Retina (tissue), 1 donor: Measurements from ENCODE around the gene NGEF.
"Not testable (repeated sequence)": the region's sequence is repeated elsewhere in the genome, so short reads cannot be mapped to it uniquely, and the experiment has no call there.

Experiments
- DNase-seq: peaks from one replicate; pipeline ENCODE4 v3.0.0-alpha.2; 2016

NGEF gene

DNA sequence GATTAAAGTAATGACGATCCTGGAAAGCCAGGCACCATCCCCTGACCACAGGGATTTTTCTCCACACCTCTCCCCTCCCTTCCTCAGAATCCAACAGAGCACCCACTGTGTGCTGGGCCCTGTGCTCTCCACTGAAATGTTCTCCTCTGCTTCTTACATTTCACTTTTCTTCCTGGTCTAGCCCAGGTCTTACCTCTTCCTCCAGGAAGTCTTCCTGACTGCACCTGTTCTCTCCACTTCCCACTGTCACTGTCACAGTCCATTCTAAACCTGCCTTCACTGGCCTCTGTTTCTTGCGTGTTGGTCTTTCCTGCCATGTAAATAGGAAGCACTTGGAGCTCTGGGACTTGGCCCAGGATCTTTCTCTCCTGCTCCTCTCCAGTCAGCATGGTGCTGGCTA, 7.4 kb upstream of the NGEF start:
- no peak for DNase-seq

DNA sequence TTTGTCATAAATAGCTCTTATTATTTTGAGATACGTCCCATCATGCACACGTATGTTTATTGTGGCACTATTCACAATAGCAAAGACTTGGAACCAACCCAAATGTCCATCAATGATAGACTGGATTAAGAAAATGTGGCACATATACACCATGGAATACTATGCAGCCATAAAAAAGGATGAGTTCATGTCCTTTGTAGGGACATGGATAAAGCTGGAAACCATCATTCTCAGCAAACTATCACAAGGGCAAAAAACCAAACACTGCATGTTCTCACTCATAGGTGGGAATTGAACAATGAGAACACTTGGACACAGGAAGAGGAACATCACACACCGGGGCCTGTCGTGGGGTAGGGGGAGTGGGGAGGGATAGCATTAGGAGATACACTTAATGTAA, 6.6 kb upstream of the NGEF start:
- not testable (repeated sequence) for DNase-seq

DNA sequence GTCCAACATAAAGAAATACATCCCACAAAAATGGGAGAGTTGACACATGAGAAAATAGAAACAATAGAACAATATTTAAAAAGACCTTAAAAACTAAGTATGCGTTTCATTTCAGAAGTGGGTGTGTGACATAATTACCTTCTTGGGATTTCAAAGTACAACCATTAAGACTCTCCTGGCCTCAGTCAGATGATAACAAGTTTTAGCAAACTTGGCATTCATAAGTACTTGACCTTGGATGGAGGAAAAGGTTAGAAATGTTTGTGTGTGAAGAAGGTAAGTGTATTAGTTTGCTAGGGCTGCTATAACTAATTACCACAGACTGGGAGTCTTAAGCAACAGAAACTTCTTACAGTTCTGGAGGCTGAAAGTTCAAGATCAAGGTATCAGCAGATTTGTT, 4.9 kb upstream of the NGEF start:
- DNase-seq: no peak

DNA sequence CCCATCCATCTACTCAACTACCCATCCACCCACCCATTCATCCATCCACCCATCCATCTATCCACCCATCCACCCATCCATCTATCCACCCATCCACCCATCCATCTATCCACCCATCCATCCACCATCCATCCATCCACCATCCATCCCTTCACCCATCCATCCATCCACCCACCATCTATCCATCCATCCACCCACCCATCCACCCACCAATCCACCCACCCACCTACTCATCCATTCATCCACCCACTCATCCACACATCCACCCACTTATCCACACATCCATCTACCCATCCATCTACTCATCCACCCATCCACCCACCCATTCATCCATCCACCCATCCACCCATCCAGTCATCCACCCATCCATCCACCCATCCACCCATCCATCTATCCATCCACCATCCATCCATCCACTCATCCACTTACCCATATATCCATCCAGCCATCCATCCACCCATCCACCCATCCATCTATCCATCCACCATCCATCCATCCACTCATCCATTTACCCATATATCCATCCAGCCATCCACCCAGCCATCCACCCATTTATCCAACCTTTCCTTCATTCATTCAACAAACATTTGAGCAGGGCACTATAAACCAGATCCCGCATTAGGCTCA, 2.1 kb upstream of the NGEF start:
- no peak for DNase-seq

DNA sequence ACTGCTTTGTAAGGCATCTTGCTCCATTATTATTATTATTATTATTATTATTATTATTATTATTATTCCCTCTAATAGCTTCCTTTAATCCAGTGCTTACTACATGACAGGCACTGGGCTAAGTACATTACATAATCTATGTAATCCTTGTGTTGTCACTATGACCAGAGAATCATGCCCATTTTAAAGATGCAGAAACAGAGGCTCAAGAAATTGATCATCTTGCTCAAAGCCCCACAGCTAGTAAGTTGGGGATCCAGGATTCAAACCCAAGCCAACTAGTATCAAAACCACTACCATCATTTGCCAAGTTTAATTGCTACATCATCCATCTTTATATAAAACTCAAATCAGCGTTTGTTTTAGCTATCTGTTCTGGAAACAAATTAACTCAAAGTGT, 594 bp upstream of the NGEF start:
- no peak for DNase-seq

DNA sequence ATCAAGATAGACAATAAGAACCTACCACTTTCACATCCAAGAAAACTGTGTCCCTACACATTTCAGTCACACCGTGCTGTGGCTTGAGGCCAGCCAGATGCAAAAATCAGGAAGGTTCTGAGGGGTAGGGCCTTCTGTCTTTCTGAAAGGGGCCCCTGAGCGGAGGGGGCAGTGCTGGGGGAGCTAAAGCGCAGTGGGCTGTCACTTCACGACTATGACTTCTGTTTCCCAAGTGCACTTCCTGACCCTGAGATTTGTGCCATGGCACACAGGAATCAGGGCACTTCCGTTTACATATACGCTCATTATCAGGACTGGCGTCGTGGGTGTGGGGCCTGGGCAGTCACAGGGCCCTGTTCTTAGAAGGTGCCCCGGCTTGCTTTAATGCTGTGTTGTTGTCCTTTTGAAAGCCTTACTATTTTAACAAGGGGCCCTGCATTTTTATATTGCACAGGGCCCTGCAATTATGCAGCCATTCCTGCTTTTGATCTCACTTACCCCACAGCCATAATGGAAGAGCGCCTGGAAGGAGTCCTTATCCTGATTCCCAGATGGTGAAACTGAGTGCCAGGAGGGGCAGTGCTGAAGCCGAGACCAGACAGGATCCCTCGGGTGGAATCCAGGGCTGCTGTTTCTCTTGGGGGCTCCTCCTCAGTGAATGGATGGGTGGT, 620 bp downstream of the NGEF start:
- DNase-seq: no peak

DNA sequence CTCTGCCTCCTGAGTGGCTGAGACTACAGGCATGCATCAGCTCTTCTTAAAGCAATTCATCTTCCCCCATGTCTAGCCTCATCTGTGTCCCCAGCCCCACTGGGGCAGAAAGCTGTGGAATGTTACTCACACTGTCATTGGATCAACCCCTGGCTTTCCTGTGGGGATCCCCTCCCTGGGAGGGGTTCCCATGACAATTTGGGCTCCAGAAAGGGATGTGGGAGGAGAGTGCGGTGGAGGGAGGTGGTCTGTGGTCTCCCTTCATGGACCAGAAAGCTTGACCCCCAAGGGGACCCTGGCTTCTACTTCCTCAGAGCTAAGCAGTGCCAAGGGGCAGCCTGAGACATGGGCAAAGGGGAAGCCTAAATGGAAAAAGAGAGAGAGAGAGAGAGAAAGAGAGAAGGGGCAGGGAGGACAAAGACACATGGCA, 1.3 kb downstream of the NGEF start:
- no peak for DNase-seq

DNA sequence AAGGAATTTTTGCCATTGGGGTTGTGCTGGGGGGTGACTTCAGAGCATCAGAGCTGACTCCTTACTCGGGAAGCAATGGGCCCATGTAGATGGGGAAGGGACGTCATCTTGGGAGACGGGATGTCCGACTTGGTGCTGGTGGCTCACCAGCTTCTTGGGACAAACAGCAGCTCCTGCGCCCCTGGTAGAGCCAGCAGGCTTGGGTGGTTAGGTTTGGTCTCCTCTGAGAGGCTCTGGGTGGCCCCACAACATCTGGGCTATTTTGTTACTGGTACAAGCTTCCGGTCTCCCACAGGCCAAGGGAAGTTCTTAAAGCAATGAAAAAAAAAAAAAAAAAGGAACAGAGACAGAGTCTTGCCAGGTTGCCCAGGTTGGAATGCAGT, 1.8 kb downstream of the NGEF start:
- no peak for DNase-seq

DNA sequence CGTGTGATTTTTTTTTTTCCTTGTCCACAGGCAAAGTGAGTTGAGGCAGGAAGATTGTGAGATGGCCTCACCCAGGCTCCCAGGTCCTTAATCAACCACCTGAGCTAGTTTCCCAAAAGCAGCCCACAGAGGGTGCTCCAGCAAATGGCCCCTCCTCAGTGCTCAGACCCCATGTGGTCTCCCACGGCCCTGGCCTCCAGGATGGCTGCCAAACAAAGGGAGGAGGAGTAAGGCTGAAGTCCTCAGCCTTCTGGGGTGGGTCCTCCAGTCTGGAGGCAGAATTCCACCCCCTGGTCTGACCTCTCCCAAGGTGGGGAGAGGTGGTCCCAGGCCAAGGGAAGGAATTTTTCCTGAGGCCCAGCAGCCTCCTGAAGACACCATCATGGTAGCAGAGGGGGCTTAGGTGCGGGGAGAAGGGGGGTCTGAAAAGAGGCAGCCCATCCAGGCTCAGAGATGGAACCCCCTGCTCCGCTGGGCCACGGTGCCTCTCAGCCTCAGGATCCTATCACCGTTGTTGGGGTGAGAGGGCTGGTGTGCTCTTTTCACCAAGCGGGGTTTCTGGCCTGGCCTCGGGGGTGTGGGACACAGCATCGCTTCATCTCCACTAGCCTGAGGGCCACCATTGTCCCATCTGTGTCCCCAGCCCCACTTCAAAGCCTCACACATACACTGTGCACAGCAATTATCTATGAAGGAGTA, 2.3 kb downstream of the NGEF start:
- no peak for DNase-seq

DNA sequence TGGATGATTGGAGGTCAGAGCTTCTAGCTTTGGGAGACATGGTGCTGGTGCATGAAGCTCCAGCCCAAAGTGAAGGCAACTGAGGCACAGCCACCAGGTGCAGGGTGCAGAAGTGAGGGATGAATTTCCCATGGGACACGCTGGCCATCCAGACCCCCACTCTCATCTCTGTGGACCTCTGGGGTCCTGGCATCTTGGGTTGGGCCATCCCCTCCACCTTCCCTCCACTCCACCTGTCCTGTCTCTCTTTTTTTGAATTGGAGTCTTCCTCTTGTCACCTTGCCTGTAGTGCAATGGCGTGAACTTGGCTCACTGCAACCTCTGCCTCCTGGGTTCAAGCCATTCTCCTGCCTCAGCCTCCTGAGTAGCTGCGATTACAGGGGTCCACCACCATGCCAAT, 3.4 kb downstream of the NGEF start:
- no peak for DNase-seq

DNA sequence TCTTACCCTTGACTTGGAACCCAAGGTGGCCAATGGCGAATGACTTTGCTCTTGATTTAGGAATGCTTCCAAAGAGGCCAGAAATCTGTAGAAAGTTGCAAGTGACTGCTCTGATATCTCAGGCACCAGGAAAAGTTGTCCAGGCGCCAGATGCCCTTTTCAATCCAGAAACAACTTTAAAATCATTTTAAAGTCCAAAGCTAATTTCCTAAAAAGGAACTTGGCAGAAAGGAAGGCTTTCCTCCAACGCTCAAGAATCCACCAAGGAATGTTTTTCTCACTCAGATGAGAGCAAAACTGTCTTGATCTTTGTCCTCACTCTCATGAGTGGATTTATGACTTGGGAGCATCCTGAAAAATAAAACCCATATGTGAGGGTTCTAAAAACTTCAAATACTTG, 5.3 kb downstream of the NGEF start:
- no peak for DNase-seq

DNA sequence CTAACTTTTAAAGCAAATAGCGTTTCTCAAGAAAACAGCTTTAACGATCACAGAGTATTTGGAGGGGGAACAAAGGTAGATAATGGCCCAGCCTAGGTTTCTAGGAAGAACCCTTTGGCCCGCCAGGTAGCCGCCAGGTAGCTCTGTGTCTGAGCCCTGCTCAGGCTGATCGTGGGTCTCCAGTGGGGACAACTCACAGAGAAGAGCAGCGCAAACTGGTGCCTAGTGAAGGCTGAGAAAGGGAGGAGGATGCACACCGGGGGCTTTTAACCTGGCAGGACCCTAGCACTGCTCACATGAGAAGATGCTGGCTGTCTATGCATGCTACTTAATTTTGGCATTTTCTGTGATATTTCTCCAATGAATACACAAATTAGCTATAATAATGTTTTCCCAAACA, 5.8 kb downstream of the NGEF start:
- no peak for DNase-seq

DNA sequence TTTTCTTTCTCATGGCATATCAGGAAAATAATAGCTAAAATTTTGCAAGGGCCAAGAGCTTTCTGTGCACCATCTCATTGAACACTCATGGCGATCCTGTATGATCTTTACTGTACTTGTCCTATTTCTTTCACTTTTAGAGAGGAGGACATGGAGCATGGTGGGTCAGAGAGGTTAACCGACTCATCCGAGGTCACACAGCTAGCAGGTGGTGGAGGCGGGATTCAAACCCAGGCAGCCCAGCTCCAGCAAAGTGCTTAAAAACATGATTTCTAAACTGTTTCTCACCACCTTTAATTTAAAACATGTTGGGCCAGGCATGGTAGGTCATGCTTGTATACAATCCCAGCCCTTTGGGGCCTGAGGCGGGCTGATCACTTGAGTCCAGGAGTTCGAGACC, 6.4 kb downstream of the NGEF start:
- no peak for DNase-seq

DNA sequence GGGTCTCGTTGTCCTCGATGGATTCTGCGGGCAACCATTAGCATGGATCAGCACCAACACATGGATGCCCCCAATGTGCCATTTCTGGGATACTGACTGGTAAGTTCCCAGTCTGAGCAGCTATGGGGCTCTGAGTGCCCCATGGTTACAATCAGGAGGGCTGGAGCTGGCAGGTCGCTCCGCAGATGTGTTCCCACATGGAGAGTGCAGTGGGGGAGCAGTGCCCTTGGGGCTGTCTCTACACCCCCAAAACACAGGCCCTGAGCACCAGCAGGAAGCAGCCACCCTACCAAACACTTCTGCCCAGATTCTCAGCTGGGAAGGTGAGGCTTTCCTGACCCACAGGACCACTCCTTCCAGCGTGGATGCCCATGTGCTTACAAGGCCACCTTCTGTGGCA, 8.0 kb downstream of the NGEF start:
- no peak for DNase-seq

DNA sequence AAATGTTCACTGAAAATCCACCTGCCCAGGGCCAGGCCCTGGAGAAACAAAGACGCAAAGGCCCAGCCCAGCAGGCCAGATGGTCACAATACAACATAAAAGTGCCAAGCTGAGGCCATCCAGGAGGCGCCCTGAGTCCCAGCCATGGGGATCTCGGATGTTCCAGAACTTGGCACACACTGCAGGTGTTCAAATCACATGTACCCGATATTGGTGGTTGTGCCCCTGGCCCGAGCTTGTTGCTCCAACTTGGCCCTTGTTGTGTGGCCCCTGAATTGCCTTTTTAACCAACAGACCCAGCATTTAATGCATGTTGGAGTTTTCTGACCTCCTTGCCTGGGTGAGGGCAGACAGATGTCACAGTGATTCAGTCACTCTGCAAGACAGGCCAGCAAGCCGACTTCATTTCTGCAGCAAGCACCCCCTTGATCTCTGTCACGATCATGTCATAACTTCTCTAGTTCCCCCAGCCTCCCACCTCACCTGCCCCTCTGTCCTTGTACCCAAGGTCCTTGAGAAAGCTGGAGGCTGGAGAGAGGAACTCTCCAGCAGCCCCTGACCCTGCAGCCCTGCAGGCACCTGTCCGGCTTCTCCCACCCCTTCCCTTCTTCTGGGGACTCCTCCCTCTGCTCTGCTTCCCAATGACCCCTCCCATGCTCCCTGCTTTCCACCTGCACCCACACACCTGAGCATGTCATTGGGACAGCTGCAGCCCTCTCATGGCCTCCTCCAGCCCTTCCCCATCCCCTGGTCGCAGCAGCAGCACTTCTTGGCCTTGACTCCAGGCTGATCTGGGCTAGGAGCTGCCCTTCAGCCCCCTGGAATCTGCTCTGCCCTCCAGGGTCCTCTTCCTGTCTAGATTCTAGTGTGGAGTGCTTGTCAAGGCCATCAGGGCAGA, 9.1 kb downstream of the NGEF start:
- DNase-seq: no peak

DNA sequence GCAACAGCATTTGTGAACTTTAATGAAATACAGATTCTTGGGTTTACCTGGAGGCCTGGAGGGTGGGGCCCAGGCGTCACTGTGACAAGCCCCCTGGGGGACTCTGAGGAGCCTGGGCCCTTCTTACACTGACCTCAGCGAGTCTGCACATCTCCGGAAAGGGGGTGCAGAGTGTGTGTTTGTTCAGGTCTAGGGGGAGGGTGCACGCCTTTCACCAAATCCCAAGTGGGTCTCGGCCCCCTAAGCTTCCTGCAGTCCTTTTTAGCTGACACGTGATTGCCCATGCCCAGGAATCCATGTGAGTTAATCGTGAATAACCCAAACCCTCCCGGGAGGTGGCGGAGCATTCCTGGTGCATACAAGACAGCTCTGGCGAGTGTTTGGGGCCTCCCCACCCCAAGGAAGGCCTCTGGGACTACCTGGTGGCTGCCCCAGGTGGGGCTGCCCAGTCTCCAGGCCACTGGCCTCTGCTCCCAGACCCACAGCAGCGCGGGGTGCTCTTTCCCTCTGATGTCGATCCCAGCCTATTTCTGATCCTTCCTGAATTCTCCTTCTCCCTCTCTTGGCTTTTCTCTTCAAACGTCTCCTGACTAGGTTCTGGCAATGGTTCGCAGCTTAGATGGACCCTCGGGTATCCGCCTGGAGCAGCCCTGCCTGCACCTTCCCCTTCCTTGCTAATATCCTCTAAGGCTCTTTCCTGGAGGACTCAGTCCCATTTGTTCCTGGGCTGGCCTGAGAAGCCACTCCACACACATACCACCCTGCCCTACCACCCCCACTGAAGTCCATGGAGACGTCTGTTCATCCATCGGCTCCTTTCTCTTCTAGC, 10.0 kb downstream of the NGEF start:
- no peak for DNase-seq

DNA sequence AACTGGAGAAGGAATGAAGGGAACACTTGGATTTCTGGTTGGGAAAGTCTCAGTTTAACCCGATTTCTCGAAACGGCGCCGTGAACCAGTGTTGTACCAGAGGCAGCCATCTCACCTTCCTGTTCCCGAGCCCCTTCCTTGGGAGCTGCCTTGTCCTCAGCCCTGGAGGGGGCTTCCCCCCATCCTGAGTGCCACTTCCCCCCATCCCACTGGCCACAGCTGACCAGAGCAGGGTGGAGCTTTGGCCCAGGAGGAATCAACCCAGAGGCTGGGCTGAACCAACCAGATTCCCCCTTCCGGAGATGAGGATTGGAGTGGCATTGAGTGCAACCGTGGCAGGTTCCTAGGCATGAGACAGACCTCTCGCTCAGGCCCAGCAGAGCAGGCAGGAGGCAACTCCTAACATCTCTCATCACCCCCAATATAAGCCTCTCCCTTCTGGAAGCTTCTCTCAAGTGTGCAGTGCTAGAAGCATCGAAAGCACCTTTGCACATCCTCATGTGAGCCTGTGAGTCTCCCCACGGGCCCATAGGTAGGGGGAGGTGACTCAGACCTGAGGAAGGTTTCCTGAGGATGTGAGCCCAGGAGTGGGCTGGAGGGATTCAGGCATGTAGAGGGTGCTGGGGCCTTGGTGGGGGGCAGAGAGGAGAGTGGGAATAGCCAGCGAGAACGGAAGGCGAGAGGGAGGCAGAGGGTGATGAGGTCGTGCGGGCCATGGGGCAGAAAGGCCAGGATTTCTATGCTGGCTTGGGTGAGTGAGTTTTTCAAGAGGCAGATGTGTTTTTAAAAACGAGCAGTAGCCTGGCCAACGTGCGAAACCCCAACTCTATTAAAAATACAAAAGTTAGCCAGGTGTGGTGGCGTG, 11.9 kb downstream of the NGEF start:
- no peak for DNase-seq

DNA sequence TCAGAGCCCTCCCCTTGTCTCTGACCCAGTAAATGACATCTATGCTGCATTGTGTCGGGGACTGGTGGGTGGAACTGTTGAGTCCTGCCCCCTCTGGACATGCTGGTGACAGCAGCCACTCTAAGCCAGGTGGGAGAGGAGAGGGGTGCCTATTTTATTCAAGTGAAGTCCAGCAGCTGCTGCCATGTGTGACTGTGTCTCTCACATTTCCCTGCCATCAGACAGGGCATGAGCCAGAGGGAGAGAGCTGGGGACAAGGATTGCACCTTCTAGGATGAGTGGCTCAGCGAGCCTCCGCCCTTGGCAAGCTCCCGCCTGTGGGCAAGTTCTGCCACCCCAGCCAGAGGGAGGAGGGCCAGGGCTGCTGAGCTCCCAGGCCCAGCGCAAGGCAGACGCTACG, 13.7 kb downstream of the NGEF start:
- DNase-seq: no peak

DNA sequence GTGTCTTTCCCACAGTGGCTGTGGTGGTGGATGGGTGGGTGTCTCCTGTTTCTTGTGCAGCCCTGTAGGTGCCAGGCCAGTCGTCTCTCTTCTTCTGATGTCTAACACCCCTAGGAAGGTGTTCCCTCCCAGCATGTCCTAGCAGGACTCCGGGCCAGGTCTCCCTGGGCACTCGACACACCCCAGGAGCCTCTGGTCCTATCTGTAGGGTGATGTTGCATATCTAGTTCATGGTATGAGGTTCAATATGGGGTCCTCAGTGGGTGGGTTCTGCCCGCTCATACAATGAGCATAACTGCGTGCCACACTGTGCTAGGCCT, 14.4 kb downstream of the NGEF start:
- no peak for DNase-seq

DNA sequence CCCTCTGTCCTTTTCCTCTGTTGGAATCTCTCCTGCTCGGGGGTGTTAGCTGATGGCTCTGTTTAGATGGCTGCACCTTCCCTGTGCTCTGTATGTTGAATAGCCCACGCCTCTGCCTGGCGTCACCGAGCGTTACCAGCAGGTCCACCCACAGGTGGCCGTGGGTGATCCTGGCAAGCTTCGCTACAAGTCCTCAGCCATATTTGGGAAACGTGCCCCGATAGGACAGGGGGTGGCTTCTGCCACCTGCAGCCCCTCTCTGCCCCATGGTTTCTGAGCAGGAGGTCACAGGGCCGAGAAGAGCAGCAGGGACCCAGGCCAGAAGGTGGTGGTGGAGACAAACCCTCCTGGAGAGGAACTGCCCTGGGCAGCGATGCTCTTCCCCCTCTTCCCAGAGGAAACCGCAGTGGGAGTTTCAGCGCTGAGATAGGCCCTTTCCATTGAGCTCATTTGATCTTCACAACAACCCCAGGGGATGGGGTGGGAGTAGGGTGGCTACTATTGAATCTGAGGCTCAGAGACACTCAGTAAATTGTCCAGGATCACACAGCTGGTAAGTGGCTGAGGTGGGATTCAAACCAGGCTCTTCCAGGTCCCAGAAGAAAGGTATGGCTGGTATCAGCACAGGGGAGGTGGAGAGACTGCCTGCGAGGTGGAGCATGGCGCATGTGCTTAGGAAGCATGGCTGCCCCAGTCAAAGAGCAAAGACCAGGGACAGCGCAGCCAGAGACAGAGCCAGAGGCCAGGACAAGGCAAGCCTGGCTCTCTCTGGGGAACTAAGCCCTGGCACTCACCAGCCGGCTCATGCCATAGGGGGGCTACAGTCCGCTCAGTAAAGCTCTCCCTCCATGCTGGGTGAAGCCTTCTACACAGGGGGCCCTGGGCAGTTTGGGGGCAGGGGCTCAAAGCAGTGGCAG, 15.0 kb downstream of the NGEF start:
- DNase-seq: no peak

DNA sequence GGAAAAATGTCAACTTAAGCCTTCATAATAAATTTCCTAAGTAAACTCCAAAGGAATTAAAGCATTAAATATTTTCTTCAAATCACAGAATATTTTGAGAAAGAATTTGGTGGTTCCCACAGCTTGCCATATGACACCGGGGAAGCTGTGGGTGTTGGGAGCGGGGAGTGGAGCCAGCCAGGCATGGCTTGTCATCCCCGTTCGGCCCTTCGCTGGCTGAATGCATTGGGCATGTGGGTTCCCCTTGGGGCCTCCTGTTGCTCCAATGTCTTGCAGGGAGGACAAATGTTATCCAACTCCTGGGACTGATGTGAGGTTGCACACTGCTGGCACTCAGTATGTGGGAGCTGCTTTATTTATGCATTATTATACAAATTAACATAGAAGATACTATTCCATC, 18.6 kb downstream of the NGEF start:
- DNase-seq: no peak
